HG03280 (cell line): ENCODE measurements around the gene GRM1.
"Not testable (repeated sequence)": the region's sequence is repeated elsewhere in the genome, so short reads cannot be mapped to it uniquely, and the experiment has no call there.

Experiments
- ATAC-seq: cut with Tn5 transposase; IDR thresholded peaks from one replicate; pipeline ENCODE4 v1.9.1; 2021; ENCODE audit warnings: mild to moderate bottlenecking, moderate library complexity; ENCODE audit not compliant: unreplicated experiment

GRM1 gene

GRCh38 chr6:146189131-146189530 lies 160.3 kb downstream of the GRM1 start:
- no peak for ATAC-seq

GRCh38 chr6:146190581-146190980 lies 161.7 kb downstream of the GRM1 start:
- no peak for ATAC-seq

GRCh38 chr6:146191166-146191565 lies 162.3 kb downstream of the GRM1 start:
- ATAC-seq: no peak

GRCh38 chr6:146191612-146192011 lies 162.8 kb downstream of the GRM1 start:
- no peak for ATAC-seq

GRCh38 chr6:146194434-146194833 lies 165.6 kb downstream of the GRM1 start:
- no peak for ATAC-seq

GRCh38 chr6:146200176-146200575 lies 171.3 kb downstream of the GRM1 start:
- ATAC-seq: no peak

- no peak for ATAC-seq
Observed at GRCh38 chr6:146202570-146202969, 173.7 kb downstream of the GRM1 start.

GRCh38 chr6:146209942-146210341 lies 181.1 kb downstream of the GRM1 start:
- ATAC-seq: no peak

GRCh38 chr6:146210406-146211083 lies 181.7 kb downstream of the GRM1 start:
- ATAC-seq: no peak

- peak; percentile 58 for ATAC-seq
Observed at GRCh38 chr6:146211646-146212045, 182.8 kb downstream of the GRM1 start.

- no peak for ATAC-seq
Observed at GRCh38 chr6:146212781-146213180, 183.9 kb downstream of the GRM1 start.

GRCh38 chr6:146219101-146219500 lies 190.2 kb downstream of the GRM1 start:
- ATAC-seq: no peak

- ATAC-seq: no peak
Observed at GRCh38 chr6:146224449-146224848, 195.6 kb downstream of the GRM1 start.

GRCh38 chr6:146224988-146225387 lies 196.1 kb downstream of the GRM1 start:
- no peak for ATAC-seq

GRCh38 chr6:146240322-146240721 lies 211.5 kb downstream of the GRM1 start:
- no peak for ATAC-seq

- no peak for ATAC-seq
Observed at GRCh38 chr6:146240807-146241206, 211.9 kb downstream of the GRM1 start.

- ATAC-seq: not testable (repeated sequence)
Observed at GRCh38 chr6:146243646-146244045, 214.8 kb downstream of the GRM1 start.

- ATAC-seq: no peak
Observed at GRCh38 chr6:146244630-146245143, 215.8 kb downstream of the GRM1 start.

- no peak for ATAC-seq
Observed at GRCh38 chr6:146246028-146246427, 217.2 kb downstream of the GRM1 start.

GRCh38 chr6:146253691-146254090 lies 224.8 kb downstream of the GRM1 start:
- no peak for ATAC-seq

GRCh38 chr6:146258206-146258605 lies 229.3 kb downstream of the GRM1 start:
- ATAC-seq: no peak

- no peak for ATAC-seq
Observed at GRCh38 chr6:146260886-146261285, 232.0 kb downstream of the GRM1 start.

GRCh38 chr6:146265056-146265455 lies 236.2 kb downstream of the GRM1 start:
- ATAC-seq: no peak
